Activated CD4-positive, alpha-beta T cell treated with anti-CD3 and anti-CD28 coated beads, Interleukin-2, amount 50 U/mL, for 4 hours (primary cell): ENCODE data around the gene CCND1.

Source experiments
- DNase-seq, 2 experiments: peaks; one replicate each; pipeline ENCODE4 v3.0.0-alpha.2; 2020

Gene CCND1

DNA sequence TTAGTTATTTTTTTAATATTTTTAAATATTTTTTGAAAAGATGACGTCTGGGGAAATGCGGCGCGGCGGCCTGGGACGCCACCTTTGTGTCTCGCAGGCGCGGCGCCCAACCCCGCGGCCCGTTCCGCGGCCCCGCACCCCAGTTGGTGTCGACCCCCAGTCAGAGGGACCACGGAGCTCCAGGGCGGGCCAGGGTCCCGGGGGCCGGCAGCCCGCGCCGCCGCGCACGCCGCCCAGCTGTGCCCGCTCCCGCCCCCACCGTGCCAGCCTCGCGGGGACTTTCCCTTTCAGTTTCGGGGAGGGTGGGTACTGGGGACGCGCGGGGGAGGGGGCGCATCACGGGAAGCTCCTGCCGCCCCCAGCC, 1.6 kb downstream of the CCND1 start:
- DNase-seq, result peak; percentile 55 to 64

DNA sequence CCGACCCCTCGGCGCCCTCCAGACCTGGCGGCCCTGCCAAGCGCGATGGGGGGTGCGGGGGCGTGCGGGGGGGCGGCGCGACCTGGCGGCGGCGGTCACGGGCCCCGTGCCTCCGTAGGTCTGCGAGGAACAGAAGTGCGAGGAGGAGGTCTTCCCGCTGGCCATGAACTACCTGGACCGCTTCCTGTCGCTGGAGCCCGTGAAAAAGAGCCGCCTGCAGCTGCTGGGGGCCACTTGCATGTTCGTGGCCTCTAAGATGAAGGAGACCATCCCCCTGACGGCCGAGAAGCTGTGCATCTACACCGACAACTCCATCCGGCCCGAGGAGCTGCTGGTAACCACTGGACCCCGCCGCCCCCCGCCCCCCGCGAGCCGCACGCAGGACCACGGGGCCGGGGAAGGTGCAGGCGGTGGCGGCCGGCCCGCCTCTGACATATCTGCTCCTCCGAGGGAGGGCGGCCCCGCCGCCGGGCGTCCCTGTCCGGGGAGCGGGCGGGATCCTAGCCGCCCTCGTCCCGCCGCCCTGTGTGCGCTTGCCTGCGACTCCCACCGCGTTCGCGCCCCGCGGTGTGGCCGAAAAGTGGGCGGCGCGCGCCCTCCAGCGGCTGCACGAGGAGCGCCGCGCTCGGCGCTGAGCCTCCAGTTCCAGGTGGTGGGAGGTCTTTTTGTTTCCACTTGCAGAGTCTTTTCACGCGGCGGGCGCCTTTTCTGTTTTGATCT, 2.1 kb downstream of the CCND1 start:
- peak; percentile 67 to 69 for DNase-seq

DNA sequence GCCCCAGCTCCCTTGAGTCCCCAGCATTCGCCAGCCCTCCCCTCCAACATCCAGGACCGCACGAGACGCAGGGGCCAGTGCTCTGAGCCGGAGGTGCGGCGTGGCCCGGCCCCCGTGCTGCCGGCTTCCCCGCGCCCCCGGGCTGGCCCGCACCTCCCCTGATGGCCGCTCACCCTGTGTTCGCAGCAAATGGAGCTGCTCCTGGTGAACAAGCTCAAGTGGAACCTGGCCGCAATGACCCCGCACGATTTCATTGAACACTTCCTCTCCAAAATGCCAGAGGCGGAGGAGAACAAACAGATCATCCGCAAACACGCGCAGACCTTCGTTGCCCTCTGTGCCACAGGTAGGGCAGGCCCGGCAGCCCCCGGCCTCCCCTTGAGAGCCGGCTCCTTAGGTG, 2.7 kb downstream of the CCND1 start:
- DNase-seq, result no peak

DNA sequence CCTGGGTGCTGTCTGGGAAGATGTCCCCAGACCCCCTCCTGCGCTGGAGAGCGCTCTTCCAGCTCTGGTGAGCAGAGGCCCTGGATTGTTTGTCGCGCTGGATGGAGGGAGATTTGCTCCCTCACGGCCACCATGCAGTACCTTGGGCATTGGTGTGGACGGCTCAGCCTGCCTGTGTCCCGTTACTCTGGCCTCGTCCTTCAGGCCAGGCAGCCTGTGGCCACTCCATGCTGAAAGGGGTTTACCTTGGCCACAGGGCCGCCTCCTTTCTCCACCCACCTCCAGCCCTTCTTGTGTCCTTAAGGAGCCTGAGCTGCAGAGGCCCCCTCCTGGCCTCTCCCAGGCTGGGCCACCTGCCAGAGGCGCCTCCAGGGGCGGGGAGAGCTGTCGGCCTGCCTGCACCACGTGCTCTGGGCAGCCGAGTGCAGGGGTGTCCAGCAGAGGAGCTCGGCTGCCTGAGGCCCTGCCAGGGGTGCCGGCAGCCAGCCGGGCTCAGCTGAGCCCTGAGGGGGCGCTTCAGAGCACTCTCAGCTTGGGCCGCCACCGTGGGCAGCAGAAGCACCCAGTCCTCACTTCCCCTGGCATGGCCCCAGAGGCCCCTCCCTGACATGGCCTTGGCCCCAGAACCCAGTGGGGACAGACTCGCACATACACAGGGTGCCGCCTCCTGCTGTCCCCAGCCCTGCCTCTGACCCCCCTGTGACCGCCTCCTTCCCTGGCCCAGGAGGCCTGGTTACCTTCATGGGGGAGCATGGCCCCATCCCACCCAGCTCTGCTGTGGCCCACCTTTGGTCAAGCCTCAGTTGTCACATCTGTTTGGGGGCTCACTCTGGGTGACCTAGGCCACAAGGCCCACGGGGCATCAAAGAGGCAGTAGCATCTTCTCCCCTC, 3.4 kb downstream of the CCND1 start:
- no peak for DNase-seq

DNA sequence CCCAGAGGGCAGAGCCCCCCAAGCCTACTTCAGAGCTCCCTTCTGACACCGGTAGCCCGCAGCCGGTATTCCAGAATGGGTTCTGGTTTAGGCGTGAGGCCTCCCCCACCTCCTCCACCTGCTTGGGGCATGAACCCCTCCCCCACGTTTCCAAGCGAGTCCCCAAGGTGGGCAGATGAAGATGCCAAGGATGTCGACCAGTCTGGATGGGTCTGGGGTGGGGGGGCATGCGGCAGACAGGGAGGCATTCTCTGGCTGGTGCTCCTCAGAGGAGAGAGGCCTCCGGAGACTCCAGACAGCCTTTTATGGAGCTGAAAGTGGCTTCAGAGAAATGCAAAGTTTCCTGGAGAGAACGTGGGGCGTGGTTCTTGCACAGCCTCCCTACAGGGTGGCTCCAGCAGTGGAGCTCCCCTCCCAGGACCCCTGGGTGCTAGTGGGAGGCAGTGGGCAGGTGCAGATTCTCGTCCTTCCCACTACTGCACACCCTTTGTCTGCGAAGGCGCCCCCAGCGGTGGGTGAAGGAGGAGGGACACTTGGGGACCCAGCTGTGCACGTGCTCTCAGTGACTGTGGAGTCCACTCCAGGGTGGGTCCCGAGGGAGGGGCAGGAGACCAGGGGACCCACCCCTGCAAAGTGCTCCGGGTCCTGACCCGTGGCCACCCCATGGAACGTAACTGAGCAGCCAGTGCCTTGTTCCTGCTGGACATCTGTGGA, 4.2 kb downstream of the CCND1 start:
- DNase-seq, result no peak

DNA sequence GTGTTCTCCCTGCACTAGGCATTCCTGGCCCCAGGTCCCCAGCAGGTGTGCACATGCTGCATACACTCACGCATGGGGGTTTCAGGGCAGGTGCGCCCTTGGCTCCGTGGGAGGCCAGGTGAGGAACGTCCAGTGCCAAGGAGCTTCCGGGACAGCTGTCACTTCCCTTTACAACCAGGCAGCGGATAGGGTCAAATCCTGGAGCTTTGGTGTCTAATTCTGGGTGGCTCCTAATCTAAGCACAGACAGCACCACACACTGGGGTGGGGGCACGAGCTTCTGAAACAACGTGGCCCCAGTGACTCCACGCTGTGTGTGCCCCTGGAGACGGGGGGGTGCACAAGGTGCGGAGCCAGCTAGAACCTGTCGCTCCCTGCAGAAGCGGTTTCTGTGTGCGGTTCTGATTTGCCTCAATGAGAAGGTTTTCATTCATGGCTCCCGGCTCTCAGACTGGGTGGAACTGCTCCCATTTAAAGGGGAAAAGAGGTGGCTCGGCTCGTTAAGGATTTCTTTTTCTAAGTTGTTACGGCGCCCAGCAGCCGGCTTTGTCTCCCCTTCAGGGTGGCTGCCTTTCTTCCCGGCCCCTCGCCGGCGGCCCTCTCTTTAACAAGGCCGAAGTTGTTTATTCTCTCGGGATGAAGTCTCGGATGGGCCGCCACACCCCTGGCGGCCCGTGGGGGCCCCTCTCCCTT, 5.0 kb downstream of the CCND1 start:
- no peak for DNase-seq

DNA sequence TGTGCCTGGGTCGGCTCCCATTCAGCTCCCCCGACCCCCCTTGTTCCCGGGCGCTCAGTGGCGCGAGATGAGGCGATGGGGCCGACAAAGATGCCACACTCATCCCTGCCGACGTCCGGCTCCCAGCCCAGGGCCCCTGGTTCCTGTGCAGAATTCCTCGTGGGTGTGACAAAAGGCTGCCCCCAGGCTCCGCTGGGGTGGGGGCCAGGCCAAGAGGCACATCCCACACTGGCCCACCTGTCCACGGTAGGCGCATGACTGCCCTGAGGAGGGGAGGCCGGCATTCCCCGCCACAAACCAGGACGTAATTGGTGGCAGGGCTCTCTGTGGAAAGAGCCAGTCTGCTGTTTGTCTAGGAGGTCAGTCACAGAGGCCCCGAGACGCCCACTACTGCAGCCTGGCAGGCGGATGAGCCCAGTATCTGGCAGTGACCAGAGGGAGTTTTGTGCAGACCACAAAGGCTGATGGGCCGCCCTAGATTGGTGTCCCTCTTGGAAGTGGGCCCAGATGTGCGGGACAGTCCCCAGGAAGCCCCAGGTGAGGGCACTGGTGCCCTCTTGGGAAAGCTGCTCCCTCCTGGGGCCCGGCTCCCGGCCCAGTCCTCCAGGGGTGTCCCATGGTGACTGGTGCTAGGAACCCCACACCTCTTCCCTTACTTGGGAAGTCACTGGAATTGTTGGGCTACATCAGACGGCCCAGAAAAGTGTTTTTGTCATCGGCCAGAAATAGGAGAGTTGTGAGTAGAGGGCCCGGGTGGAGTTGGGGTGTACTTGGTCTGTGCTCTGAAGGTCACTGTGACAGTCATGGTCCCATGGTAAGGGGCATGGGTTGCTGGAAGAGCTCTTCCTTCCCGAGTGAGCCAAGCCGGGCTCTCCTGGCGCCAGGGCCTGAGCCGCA, 5.8 kb downstream of the CCND1 start:
- no peak for DNase-seq

DNA sequence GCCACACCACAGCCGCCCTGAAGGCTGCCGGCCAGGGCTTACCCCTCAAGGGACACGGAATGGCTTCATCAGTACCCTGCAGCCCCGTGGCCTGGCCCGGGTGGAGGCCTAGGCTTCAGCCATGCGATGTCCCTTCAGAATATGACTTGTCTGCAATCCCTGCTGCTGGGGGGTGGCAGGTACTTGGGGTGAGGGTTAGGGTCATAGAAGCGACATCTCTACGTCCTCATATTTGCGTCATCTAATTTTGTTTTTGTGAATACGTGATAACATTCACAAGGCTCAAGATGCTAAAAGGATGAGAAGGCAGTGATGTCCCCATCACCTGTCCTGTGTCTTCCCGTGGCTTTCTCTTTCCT, 6.4 kb downstream of the CCND1 start:
- DNase-seq, result no peak

DNA sequence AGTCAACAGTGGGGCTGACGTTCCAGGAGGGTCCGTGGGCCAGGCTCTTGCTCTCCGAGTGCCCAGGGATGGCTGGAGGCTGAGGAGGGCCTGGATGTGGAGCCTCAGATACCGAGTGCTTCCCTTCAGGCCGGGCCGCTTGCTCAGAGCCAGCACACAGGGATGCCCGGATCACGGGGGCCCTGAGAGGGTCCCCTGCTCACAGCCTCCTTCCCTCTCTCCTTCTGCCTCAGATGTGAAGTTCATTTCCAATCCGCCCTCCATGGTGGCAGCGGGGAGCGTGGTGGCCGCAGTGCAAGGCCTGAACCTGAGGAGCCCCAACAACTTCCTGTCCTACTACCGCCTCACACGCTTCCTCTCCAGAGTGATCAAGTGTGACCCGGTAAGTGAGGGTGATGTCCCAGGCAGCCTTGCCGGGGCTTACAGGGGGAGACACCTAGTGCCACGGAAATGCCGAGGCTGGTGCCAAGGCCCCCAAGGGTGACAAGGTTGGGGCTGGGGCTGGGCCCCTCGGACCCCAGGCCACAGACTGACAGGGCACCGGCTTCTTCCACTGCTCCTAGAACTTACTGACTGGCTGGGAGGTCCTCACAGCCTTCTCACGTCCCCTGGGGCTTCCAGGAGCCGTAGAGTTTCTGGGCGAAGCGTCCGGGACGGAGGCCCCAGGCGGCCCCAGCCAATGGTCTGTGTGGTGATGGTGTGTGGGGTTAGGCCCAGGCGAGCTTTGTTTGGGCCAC, 7.0 kb downstream of the CCND1 start:
- no peak for DNase-seq

DNA sequence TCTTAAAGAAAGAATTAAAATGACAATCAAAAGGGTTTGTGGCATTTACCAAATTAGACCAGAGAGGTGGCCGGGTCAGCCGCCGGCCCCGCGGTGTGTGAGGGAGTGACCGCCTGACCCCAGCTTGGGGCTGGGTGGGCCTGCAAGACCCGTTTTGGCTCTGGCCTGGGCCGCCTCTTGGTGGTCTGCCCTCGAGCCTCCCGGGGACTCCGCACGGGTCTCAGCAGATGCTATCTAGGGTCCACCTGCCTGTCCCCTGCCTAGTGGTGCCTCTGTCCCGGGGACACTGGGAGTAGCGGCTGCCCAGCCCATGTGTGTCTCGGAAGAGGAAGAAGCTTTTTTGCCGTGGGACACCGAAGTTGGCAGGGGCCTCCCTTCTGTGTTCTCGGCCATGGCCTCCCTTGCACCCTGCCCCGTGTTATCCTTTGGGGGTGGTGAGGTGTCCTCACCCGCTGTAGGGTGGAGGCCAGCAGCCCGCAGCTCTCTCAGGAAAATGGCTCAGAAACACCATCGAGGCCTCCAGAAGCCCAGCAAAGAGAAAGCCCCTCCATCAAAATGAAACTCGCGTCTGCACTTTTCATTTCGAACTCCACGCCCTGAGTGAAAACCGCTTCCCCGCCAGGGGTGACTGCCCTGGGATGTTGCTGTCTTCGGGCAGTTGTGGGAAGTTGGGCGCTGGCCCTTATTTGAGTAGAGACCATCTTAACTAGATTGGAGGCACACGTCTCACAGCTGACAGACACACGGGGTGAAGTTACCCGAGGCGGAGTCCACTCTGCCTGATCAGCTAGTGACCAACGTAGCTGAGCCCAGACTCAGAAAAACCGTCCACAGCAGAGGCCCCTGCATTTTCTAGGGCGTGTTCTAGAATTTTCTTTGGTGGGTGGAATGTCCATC, 8.0 kb downstream of the CCND1 start:
- no peak for DNase-seq

DNA sequence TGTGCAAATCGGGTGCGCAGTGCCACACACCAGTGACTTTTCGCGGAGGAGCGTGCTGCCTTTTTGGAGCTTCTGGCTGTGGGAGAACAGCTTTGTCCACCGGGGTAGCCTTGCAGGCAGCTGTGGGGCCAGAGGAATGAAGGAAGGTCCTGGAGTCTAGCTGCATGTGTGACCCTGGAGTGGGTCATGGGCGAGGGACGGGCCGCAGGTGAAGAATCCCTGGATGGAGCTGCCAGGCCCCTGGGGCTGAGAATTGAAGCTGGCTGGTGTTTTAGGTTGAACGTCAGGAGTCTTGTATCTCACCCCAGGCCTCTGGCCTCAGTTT, 8.6 kb downstream of the CCND1 start:
- DNase-seq, result no peak

DNA sequence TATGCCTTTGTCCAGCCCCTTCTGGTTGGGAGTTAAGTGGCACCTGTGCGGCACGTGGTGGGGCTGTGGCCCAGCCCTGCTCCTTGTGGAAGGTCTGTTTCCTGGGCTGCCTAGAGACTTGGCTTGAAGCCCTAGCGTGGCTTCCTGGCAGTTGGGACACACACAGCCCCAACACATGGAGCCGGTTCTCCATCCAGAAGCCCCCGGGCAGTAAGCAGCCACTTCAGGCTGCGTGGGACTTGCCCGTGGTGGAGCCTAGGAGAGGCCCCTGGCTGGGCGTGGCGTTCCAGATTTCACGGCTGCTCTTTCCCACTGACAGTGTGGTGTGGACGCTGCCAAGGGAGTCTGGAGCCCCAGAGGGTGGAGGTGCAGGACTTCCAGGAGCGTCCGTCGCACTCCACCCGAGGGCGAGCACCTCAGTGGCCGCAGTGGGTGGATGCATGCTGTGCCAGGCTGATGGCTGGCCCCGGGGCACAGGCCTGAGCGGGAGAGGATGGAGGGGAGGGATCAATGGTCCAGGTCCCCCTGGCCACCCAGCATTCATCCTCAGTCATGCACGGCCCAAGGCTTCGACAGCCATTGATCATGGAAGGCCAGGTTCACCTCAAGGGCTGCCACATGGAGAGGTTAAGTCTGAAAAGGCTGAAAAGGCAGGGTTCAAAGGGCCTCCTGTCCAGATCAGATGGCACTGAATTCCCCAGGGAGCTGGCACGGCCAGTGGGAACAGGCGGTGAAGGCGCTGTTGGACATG, 9.3 kb downstream of the CCND1 start:
- DNase-seq, result no peak

DNA sequence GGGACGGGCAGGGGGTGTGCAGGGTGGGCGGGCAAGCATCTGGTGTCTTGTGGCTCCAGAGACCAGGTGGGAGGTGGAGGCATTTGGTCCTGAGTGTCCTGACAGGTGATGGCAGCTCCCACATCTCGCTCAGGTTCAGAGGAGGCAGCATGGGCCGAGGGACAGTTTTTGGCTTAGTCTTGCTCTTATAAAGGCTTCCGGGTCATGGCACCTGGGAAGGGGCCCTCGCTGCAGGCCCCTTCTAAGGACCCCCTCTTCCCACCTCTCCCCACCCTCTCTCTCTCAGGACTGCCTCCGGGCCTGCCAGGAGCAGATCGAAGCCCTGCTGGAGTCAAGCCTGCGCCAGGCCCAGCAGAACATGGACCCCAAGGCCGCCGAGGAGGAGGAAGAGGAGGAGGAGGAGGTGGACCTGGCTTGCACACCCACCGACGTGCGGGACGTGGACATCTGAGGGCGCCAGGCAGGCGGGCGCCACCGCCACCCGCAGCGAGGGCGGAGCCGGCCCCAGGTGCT, 9.9 kb downstream of the CCND1 start:
- DNase-seq, result no peak

DNA sequence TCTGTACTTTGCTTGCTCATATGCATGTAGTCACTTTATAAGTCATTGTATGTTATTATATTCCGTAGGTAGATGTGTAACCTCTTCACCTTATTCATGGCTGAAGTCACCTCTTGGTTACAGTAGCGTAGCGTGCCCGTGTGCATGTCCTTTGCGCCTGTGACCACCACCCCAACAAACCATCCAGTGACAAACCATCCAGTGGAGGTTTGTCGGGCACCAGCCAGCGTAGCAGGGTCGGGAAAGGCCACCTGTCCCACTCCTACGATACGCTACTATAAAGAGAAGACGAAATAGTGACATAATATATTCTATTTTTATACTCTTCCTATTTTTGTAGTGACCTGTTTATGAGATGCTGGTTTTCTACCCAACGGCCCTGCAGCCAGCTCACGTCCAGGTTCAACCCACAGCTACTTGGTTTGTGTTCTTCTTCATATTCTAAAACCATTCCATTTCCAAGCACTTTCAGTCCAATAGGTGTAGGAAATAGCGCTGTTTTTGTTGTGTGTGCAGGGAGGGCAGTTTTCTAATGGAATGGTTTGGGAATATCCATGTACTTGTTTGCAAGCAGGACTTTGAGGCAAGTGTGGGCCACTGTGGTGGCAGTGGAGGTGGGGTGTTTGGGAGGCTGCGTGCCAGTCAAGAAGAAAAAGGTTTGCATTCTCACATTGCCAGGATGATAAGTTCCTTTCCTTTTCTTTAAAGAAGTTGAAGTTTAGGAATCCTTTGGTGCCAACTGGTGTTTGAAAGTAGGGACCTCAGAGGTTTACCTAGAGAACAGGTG, 11.1 kb downstream of the CCND1 start:
- DNase-seq, result no peak

DNA sequence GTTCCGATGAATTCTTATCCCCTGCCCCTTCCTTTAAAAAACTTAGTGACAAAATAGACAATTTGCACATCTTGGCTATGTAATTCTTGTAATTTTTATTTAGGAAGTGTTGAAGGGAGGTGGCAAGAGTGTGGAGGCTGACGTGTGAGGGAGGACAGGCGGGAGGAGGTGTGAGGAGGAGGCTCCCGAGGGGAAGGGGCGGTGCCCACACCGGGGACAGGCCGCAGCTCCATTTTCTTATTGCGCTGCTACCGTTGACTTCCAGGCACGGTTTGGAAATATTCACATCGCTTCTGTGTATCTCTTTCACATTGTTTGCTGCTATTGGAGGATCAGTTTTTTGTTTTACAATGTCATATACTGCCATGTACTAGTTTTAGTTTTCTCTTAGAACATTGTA, 12.0 kb downstream of the CCND1 start:
- no peak for DNase-seq

DNA sequence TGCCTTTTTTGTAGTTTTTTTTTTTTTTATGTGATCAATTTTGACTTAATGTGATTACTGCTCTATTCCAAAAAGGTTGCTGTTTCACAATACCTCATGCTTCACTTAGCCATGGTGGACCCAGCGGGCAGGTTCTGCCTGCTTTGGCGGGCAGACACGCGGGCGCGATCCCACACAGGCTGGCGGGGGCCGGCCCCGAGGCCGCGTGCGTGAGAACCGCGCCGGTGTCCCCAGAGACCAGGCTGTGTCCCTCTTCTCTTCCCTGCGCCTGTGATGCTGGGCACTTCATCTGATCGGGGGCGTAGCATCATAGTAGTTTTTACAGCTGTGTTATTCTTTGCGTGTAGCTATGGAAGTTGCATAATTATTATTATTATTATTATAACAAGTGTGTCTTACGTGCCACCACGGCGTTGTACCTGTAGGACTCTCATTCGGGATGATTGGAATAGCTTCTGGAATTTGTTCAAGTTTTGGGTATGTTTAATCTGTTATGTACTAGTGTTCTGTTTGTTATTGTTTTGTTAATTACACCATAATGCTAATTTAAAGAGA, 12.5 kb downstream of the CCND1 start:
- no peak for DNase-seq

DNA sequence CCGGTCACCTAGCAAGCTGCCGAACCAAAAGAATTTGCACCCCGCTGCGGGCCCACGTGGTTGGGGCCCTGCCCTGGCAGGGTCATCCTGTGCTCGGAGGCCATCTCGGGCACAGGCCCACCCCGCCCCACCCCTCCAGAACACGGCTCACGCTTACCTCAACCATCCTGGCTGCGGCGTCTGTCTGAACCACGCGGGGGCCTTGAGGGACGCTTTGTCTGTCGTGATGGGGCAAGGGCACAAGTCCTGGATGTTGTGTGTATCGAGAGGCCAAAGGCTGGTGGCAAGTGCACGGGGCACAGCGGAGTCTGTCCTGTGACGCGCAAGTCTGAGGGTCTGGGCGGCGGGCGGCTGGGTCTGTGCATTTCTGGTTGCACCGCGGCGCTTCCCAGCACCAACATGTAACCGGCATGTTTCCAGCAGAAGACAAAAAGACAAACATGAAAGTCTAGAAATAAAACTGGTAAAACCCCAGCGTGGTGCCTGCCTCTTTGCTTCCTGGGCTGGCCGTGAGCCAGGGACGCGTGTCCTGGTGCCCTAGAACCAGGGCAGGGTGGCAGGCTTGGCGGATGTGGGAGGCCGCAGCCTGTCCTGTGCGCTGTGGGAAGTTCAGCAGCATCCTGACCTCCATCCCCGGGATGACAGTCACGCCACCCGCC, 13.2 kb downstream of the CCND1 start:
- DNase-seq, result no peak
